A549 treated with CpdA at 1 μM for 4 hours (cell line): Measurements from ENCODE around the gene ADARB2. TPM values are rescaled to one million over a fixed set of nuclear protein-coding genes. Genes with fewer than 3 reads are reported as not detected.

Source experiments
- total RNA-seq: library from RNA; stranded (reverse); fragments of 200-300 nt; extraction: Qiagen RNA extraction; gene quantifications from 5 replicates; pipeline ENCODE4 v1.2.3, GENCODE V29; 2022; ENCODE audit warnings: low read depth

The ADARB2 gene
- not detected in 5 replicates for total RNA-seq

GRCh38 chr10:1737222-1738061, at the start of gene ADARB2:
Gene ADARB2, minus strand, starts transcription at chr10:1737525.

